GM12878 (cell line): ENCODE measurements around the gene QPRT. TPM values are rescaled to one million over a fixed set of nuclear protein-coding genes. Genes with fewer than 3 reads are reported as not detected.
A peak's percentile ranks its signal among the peaks of the same experiment; 100 is the strongest.

Experiments
- ATAC-seq: fragments of 200-7000 bp; cut with Tn5 transposase; 3 replicates; pipeline ENCODE4 v1.9.1; 2020; ENCODE audit warnings: mild to moderate bottlenecking, moderate library complexity
- BruUV-seq: library from RNA; stranded (reverse); fragments of 400-500 nt; replicated peaks from 2 replicates; lab custom pipeline; 2021; lab: Mats Ljungman, UMichigan
- CTCF ChIA-PET: fragments of 300-600 bp; sonication (Branson Sonifier 250); formaldehyde crosslinking; extraction: SDS; loops from one replicate; lab custom pipeline; 2021; ENCODE audit warnings: inconsistent platforms; lab: Yijun Ruan, JAX
- POLR2A ChIA-PET: fragments of 350-600 bp; formaldehyde crosslinking; extraction: SDS; loops from one replicate; lab custom pipeline; 2021; ENCODE audit warnings: inconsistent platforms; lab: Charles Lee
- RAD21 ChIA-PET: fragments of 300-600 bp; sonication (Branson Sonifier 250); formaldehyde crosslinking; loops from one replicate; lab custom pipeline; 2023; ENCODE audit warnings: antibody characterized with exemption; ENCODE audit not compliant: unreplicated experiment; lab: Charles Lee
- SMC1A ChIA-PET: fragments of 300-600 bp; sonication (Branson Sonifier 250); formaldehyde crosslinking; loops from one replicate; lab custom pipeline; 2023; ENCODE audit not compliant: unreplicated experiment, uncharacterized antibody; lab: Charles Lee
- DNase-seq: peaks from one replicate; pipeline ENCODE4 v3.0.0-alpha.2; 2011; ENCODE audit warnings: low read depth, low spot score
- FAIRE-seq: peaks from 3 replicates; lab custom pipeline; 2011; peaks lifted over from hg19 to GRCh38; lab: Jason Lieb, UNC
- H2AFZ ChIP-seq: 2 replicates; pipeline ENCODE4 v1.6.0; 2011; ENCODE audit warnings: low read depth, low read length, control low read depth; ENCODE audit not compliant: control insufficient read depth
- H3K27ac ChIP-seq: 2 replicates; pipeline ENCODE4 v1.5.1; 2011; ENCODE audit warnings: control low read depth; ENCODE audit not compliant: control insufficient read depth, insufficient read depth
- H3K27me3 ChIP-seq, 2 experiments: replicated peaks in 1 of 2; 2 replicates each; pipeline versions ENCODE4 v1.6.0 to v1.6.1; 2011; ENCODE audit warnings: low read length in 1 of 2; ENCODE audit not compliant: control insufficient read depth in 2 of 2, insufficient read depth in 2 of 2
- H3K36me3 ChIP-seq, 2 experiments: 2 replicates each; pipeline ENCODE4 v1.5.1; 2011; ENCODE audit warnings: low read length in 1 of 2; ENCODE audit not compliant: control insufficient read depth in 2 of 2, insufficient read depth in 2 of 2
- H3K4me1 ChIP-seq: 2 replicates; pipeline ENCODE4 v1.6.1; 2011; ENCODE audit warnings: mild to moderate bottlenecking, low read length, moderate library complexity, mixed read lengths; ENCODE audit not compliant: control insufficient read depth, insufficient read depth
- H3K4me2 ChIP-seq: 2 replicates; pipeline ENCODE4 v1.6.0; 2011; ENCODE audit warnings: control low read depth; ENCODE audit not compliant: control insufficient read depth, insufficient read depth
- H3K4me3 ChIP-seq: fragments of 200-600 bp; sonication (generic); 2 replicates; pipeline ENCODE4 v1.5.1; 2016
- H3K79me2 ChIP-seq: 2 replicates; pipeline ENCODE4 v1.6.0; 2011; ENCODE audit warnings: low read length; ENCODE audit not compliant: control insufficient read depth, insufficient read depth
- H3K9ac ChIP-seq: 2 replicates; pipeline ENCODE4 v1.8.0; 2011; ENCODE audit warnings: low read length, control low read depth, mixed read lengths; ENCODE audit not compliant: control insufficient read depth, insufficient read depth
- H3K9me3 ChIP-seq: replicated peaks from 3 replicates; pipeline ENCODE4 v1.5.1; 2011; ENCODE audit warnings: mild to moderate bottlenecking, low read length; ENCODE audit not compliant: control insufficient read depth, insufficient read depth
- H4K20me1 ChIP-seq: 2 replicates; pipeline ENCODE4 v1.6.0; 2011; ENCODE audit not compliant: control insufficient read depth, insufficient read depth
- CBX5 ChIP-seq: sonication (generic); IDR thresholded peaks from 2 replicates; pipeline ENCODE4 v1.6.1; 2016; ENCODE audit warnings: low read depth, moderate library complexity, mild to moderate bottlenecking, inconsistent platforms
- HDAC2 ChIP-seq: fragments of 200-600 bp; sonication (generic); IDR thresholded peaks from 2 replicates; pipeline ENCODE4 v1.6.1; 2017
- NBN ChIP-seq: fragments of 450-650 bp; IDR thresholded peaks from 2 replicates; pipeline ENCODE4 v1.6.1; 2016
- NR2C1 ChIP-seq: fragments of 450-650 bp; IDR thresholded peaks from 2 replicates; pipeline ENCODE4 v1.6.1; 2017; ENCODE audit warnings: antibody characterized with exemption, mild to moderate bottlenecking, moderate library complexity
- PAX5 ChIP-seq: IDR thresholded peaks from 2 replicates; pipeline ENCODE4 v1.6.1; 2011; ENCODE audit warnings: low read depth, low read length, borderline replicate concordance
- ZNF384 ChIP-seq: IDR thresholded peaks from 2 replicates; pipeline ENCODE4 v1.6.1; 2012; ENCODE audit warnings: low read depth, mild to moderate bottlenecking, low read length, improper control_type of control experiment, borderline replicate concordance
- WGBS: methylation state at CpG from one replicate; pipeline ENCODE4 v1.1.6; 2016; ENCODE audit warnings: low lambda C conversion rate; ENCODE audit not compliant: insufficient replicate concordance, insufficient coverage; ENCODE audit errors: missing lambda C conversion rate; 5-methylcytosine and 5-hydroxymethylcytosine counted together
- in situ Hi-C: fragments of 300-500 bp; cut with MboI; formaldehyde crosslinking; loops from 9 replicates; pipeline ENCODE4 v1.14.3; 2018; ENCODE audit warnings: mixed read lengths
- intact Hi-C: fragments of 100-400 bp; cut with micrococcal nuclease; formaldehyde crosslinking; loops from one replicate; pipeline ENCODE4 v1.14.2; 2022; ENCODE audit not compliant: unreplicated experiment
- polyA plus RNA-seq, 11 experiments: library from polyadenylated mRNA; depleted of rRNA in 4 of 11; unstranded in 6 of 11; stranded (reverse) in 5 of 11; fragments of >200 nt; fragmentation: Nextera tagmentation in 4 of 11; fragmentation: Illumina TruSeq in 1 of 11; extraction: Ambion mirVana in 4 of 11; extraction: Trizol in 1 of 11; gene quantifications; 1 replicate in 1 of 11; 2 replicates in 10 of 11; pipeline versions ENCODE4 v1.2.1 to v1.2.3, GENCODE V29; 2011 to 2016; ENCODE audit warnings: inconsistent platforms in 2 of 11, missing spikeins in 2 of 11, low read depth in 1 of 11
- total RNA-seq, 4 experiments: library from RNA; depleted of rRNA in 3 of 4; stranded (reverse); fragments of >200 nt in 3 of 4; fragmentation: Illumina TruSeq in 1 of 4; extraction: Trizol in 1 of 4; gene quantifications; 2 replicates each; pipeline versions ENCODE4 v1.2.1 to v1.2.3, GENCODE V29; 2013 to 2021

QPRT gene
- total and polyA plus RNA-seq, 10 of the 15 experiments (the other 5 are each of a cell fraction or from before 2014, with no cell fraction given): 2.7 to 43.0 (median 31.3) TPM

- TF ChIP-seq ZNF384 (no peak), NBN (no peak)
Observed at GRCh38 chr16:29698042-29698441, 19.1 kb downstream of the QPRT start (continued).

- CTCF ChIA-PET: interaction anchor here (0.7 to 5.2 kb wide), 10 partner anchors 10 to 150 kb away, joined by 3 to 27 read pairs (median 6); partner anchors contain the start of genes PAGR1 and SPN
- H3K9me3 ChIP-seq: peaks cover 1% of the 10 kb centered on the region; the same call in 2 of the 3 replicates
- H3K36me3 ChIP-seq: no peaks in the 10 kb centered on the region; a peak in 1 of 4 replicates
- H3K27me3 ChIP-seq: no peaks in the 10 kb centered on the region
- in situ Hi-C loops (loop anchor here (5.0 kb wide), 1 partner anchor 329 kb away; no protein-coding TSS in a partner anchor), intact Hi-C loops (no loop called here)
- H2AFZ ChIP-seq: no peak overlapping the region
- 65% methylated on average over 17 of the region's 17 CpGs for WGBS
- no peaks in the 10 kb centered on the region for H4K20me1 ChIP-seq
- no peak overlapping the region for H3K9ac ChIP-seq
- POLR2A ChIA-PET: interaction anchor here (0.8 to 1.1 kb wide), 2 partner anchors 24 to 53 kb away, joined by 3 read pairs; no protein-coding TSS in a partner anchor
- RAD21 ChIA-PET: interaction anchor here (1.0 to 2.2 kb wide), 5 partner anchors 19 to 86 kb away, joined by 3 to 5 read pairs (median 4); partner anchors contain the start of gene SPN
- no peak overlapping the region for H3K4me2 ChIP-seq
- SMC1A ChIA-PET: interaction anchor here (1.1 to 2.8 kb wide), 5 partner anchors 9 to 149 kb away, joined by 3 to 11 read pairs (median 7); no protein-coding TSS in a partner anchor
- no peak overlapping the region for H3K4me3 ChIP-seq
- ATAC-seq (no peak), FAIRE-seq (no peak), DNase-seq (no peak)
- H3K79me2 ChIP-seq: no peaks in the 10 kb centered on the region
- H3K27ac ChIP-seq: no peak overlapping the region
- no TSS peak for BruUV-seq
- TF ChIP-seq PAX5: peak; percentile 38; the same call in 1 of the 2 replicates
- no peak for TF ChIP-seq NR2C1
- TF ChIP-seq HDAC2: no peak
- 0 out of 2 replicates have a peak, but pooled peaks have one; percentile 60 for TF ChIP-seq CBX5
- peaks cover 13% of the 10 kb centered on the region for H3K4me1 ChIP-seq
Observed at GRCh38 chr16:29698484-29699323, 19.7 kb downstream of the QPRT start.
